CD14-positive monocyte (primary cell): ENCODE results near the gene CCDC38. TPM values are rescaled to one million over a fixed set of nuclear protein-coding genes. Genes with fewer than 3 reads are reported as not detected.

Experiments used
- DNase-seq, 3 donors: peaks; one replicate each; pipeline ENCODE4 v3.0.0-alpha.2; 2011 to 2022
- H2AFZ ChIP-seq: 2 replicates; pipeline ENCODE4 v1.6.0; 2012; ENCODE audit warnings: mild to moderate bottlenecking, low read depth, low read length, inconsistent platforms; ENCODE audit not compliant: insufficient read depth, poor library complexity, severe bottlenecking
- H3K27ac ChIP-seq, 2 donors: 1 replicate in 1 of 2; 2 replicates in 1 of 2; pipeline ENCODE4 v1.5.1; 2012 to 2013; ENCODE audit warnings: low read length in 2 of 2, control low read depth in 1 of 2, inconsistent platforms in 1 of 2, low read depth in 1 of 2, mild to moderate bottlenecking in 1 of 2
- H3K27me3 ChIP-seq, 2 donors: one replicate each; pipeline versions ENCODE4 v1.6.0 to v1.6.1; 2011 to 2013; ENCODE audit warnings: low read length in 2 of 2; ENCODE audit not compliant: control insufficient read depth in 2 of 2, insufficient read depth in 2 of 2
- H3K36me3 ChIP-seq, 2 donors: replicated peaks in 1 of 2; 1 replicate in 1 of 2; 2 replicates in 1 of 2; pipeline versions ENCODE4 v1.5.1 to v1.6.1; 2012 to 2013; ENCODE audit warnings: low read length in 2 of 2, control low read depth in 1 of 2, inconsistent platforms in 1 of 2, mild to moderate bottlenecking in 1 of 2; ENCODE audit not compliant: insufficient read depth in 2 of 2, control insufficient read depth in 1 of 2
- H3K4me1 ChIP-seq, 2 donors: 1 replicate in 1 of 2; 2 replicates in 1 of 2; pipeline versions ENCODE4 v1.5.1 to v1.6.1; 2012 to 2013; ENCODE audit warnings: low read length in 2 of 2, control low read depth in 1 of 2, inconsistent platforms in 1 of 2, mild to moderate bottlenecking in 1 of 2, moderate library complexity in 1 of 2; ENCODE audit not compliant: insufficient read depth in 2 of 2, control insufficient read depth in 1 of 2
- H3K4me2 ChIP-seq: replicated peaks from 2 replicates; pipeline ENCODE3; 2012; ENCODE audit warnings: low read length, moderate library complexity, mild to moderate bottlenecking; ENCODE audit not compliant: poor library complexity, severe bottlenecking; ENCODE audit errors: extremely low read depth
- H3K4me3 ChIP-seq, 3 experiments: fragments of 200-600 bp in 1 of 3; sonication (generic) in 1 of 3; replicated peaks in 1 of 3; 1 replicate in 2 of 3; 2 replicates in 1 of 3; pipeline ENCODE4 v1.5.1; 2011 to 2013; ENCODE audit warnings: low read length in 3 of 3, mild to moderate bottlenecking in 3 of 3, control low read depth in 2 of 3, low read depth in 2 of 3, inconsistent platforms in 1 of 3, moderate library complexity in 1 of 3
- H3K79me2 ChIP-seq: 2 replicates; pipeline ENCODE4 v1.6.0; 2012; ENCODE audit warnings: mild to moderate bottlenecking, control low read depth, inconsistent platforms, low read length, moderate library complexity; ENCODE audit not compliant: insufficient read depth
- H3K9ac ChIP-seq: 2 replicates; pipeline ENCODE4 v1.6.0; 2017; ENCODE audit warnings: low read length, mild to moderate bottlenecking; ENCODE audit not compliant: insufficient read depth, poor library complexity, severe bottlenecking
- H3K9me3 ChIP-seq, 2 donors: replicated peaks in 1 of 2; 1 replicate in 1 of 2; 2 replicates in 1 of 2; pipeline versions ENCODE4 v1.5.1 to v1.6.1; 2012 to 2013; ENCODE audit warnings: low read length in 2 of 2, control low read depth in 1 of 2; ENCODE audit not compliant: control insufficient read depth in 1 of 2, insufficient read depth in 1 of 2
- H4K20me1 ChIP-seq: 2 replicates; pipeline ENCODE4 v1.6.0; 2012; ENCODE audit warnings: mild to moderate bottlenecking, low read length, control low read depth, moderate library complexity; ENCODE audit not compliant: insufficient read depth
- H3K27ac Mint-ChIP-seq, 7 donors: one replicate each; pipeline ENCODE4 v1.8.0; 2020; ENCODE audit warnings: mild to moderate bottlenecking in 7 of 7, mixed read lengths in 7 of 7, moderate library complexity in 6 of 7, inconsistent platforms in 2 of 7
- H3K27me3 Mint-ChIP-seq, 3 donors: one replicate each; pipeline ENCODE4 v1.8.0; 2021 to 2022; ENCODE audit warnings: low read depth in 3 of 3, mild to moderate bottlenecking in 3 of 3, mixed read lengths in 3 of 3, moderate library complexity in 3 of 3, inconsistent platforms in 1 of 3
- H3K36me3 Mint-ChIP-seq, 2 donors: one replicate each; pipeline ENCODE4 v1.8.0; 2020; ENCODE audit warnings: mixed read lengths in 2 of 2, inconsistent platforms in 1 of 2, mild to moderate bottlenecking in 1 of 2
- H3K4me1 Mint-ChIP-seq: one replicate; pipeline ENCODE4 v1.8.0; 2020; ENCODE audit warnings: mild to moderate bottlenecking, mixed read lengths
- H3K4me3 Mint-ChIP-seq, 2 donors: one replicate each; pipeline ENCODE4 v1.8.0; 2020; ENCODE audit warnings: mild to moderate bottlenecking in 2 of 2, mixed read lengths in 2 of 2, moderate library complexity in 1 of 2
- H3K9me3 Mint-ChIP-seq, 7 donors: one replicate each; pipeline ENCODE4 v1.8.0; 2020 to 2022; ENCODE audit warnings: mixed read lengths in 7 of 7, mild to moderate bottlenecking in 6 of 7, moderate library complexity in 6 of 7, inconsistent platforms in 2 of 7
- WGBS: methylation state at CpG from one replicate; pipeline ENCODE4 v1.1.5; 2013; ENCODE audit warnings: missing lambda C conversion rate; ENCODE audit not compliant: insufficient coverage; 5-methylcytosine and 5-hydroxymethylcytosine counted together
- intact Hi-C, 2 donors: fragments of 100-400 bp; cut with micrococcal nuclease; formaldehyde crosslinking; loops; one replicate each; pipeline versions ENCODE4 v1.15.0 to v1.15.1; 2023
- polyA plus RNA-seq, 3 donors: library from polyadenylated mRNA; depleted of rRNA in 1 of 3; unstranded in 2 of 3; stranded (reverse) in 1 of 3; fragments of 300-500 nt in 2 of 3; fragments of >200 nt in 1 of 3; fragmentation: Illumina TruSeq in 2 of 3; gene quantifications; 1 replicate in 2 of 3; 2 replicates in 1 of 3; pipeline ENCODE4 v1.2.3, GENCODE V29; 2012 to 2021
- TF ChIP-seq, protein P1 (sequence below): fragments of 200-600 bp; IDR thresholded peaks from one replicate; pipeline ENCODE4 v1.8.0; 2022; ENCODE audit warnings: antibody characterized with exemption, mild to moderate bottlenecking

The CCDC38 gene
- polyA plus RNA-seq, 3 donors = not detected

DNA sequence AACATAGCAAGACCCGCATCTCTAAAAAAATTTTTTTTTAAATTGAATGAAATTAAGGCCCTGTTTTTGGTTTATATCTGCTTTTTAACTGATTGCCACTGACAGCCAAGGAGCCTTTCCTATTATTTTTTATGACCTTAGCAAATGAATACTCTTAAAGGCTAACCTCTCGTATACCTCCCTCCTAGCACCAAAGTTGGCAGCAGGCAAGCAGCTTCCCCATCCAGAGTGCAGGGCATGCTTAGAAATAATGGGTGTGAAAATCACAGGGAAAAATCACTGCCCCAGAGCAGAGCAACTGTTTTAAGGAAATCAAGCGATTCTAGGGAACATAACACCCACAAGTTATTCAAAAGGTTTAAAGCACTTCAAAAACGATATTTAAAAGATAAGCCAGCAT, 33.1 kb upstream of the CCDC38 start:
- peaks cover 76 to 85% of the 10 kb centered on the region in 2 donors for H3K36me3 ChIP-seq
- peaks cover 2% of the 10 kb centered on the region for H3K4me1 Mint-ChIP-seq
- H2AFZ ChIP-seq = no peak overlapping the region
- no peak overlapping the region for H3K4me3 Mint-ChIP-seq
- H3K4me3 ChIP-seq = no peak overlapping the region
- WGBS = no CpG with 5 or more reads among the region's 4 CpGs
- no peaks in the 10 kb centered on the region for H3K27me3 Mint-ChIP-seq
- no peaks in the 10 kb centered on the region for H3K9me3 ChIP-seq
- no peak for DNase-seq
- no peak overlapping the region for H3K4me2 ChIP-seq
- peak overlapping the region in 1 of 7 donors; percentile 70 for H3K27ac Mint-ChIP-seq
- no peaks in the 10 kb centered on the region for H3K27me3 ChIP-seq
- no peaks in the 10 kb centered on the region for H3K4me1 ChIP-seq
- H4K20me1 ChIP-seq = no peaks in the 10 kb centered on the region
- TF ChIP-seq, protein P1, sequence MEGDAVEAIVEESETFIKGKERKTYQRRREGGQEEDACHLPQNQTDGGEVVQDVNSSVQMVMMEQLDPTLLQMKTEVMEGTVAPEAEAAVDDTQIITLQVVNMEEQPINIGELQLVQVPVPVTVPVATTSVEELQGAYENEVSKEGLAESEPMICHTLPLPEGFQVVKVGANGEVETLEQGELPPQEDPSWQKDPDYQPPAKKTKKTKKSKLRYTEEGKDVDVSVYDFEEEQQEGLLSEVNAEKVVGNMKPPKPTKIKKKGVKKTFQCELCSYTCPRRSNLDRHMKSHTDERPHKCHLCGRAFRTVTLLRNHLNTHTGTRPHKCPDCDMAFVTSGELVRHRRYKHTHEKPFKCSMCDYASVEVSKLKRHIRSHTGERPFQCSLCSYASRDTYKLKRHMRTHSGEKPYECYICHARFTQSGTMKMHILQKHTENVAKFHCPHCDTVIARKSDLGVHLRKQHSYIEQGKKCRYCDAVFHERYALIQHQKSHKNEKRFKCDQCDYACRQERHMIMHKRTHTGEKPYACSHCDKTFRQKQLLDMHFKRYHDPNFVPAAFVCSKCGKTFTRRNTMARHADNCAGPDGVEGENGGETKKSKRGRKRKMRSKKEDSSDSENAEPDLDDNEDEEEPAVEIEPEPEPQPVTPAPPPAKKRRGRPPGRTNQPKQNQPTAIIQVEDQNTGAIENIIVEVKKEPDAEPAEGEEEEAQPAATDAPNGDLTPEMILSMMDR = no peak
- peaks cover 0 to 3% (median 0%) of the 10 kb centered on the region in 7 donors for H3K9me3 Mint-ChIP-seq
- intact Hi-C loops = no loop called here
- H3K27ac ChIP-seq = no peak overlapping the region
- H3K9ac ChIP-seq = no peak overlapping the region
- H3K79me2 ChIP-seq = no peaks in the 10 kb centered on the region
- H3K36me3 Mint-ChIP-seq = peaks cover 77 to 83% of the 10 kb centered on the region in 2 donors

GRCh38 chr12:95974358-95974757, 31.9 kb upstream of the CCDC38 start:
- H3K79me2 ChIP-seq = no peaks in the 10 kb centered on the region

More at GRCh38 chr12:95974358-95974757, 31.9 kb upstream of the CCDC38 start:
- no peak overlapping the region for H3K4me2 ChIP-seq
- no CpG with 5 or more reads among the region's 2 CpGs for WGBS
- Mint-ChIP-seq H3K27ac (no peak overlapping the region), H3K4me3 (no peak overlapping the region), H3K36me3 (peaks cover 70 to 75% of the 10 kb centered on the region in 2 donors), H3K4me1 (peaks cover 2% of the 10 kb centered on the region), H3K9me3 (peaks cover 0 to 11% (median 6%) of the 10 kb centered on the region in 7 donors), H3K27me3 (no peaks in the 10 kb centered on the region)
- H3K9me3 ChIP-seq = no peaks in the 10 kb centered on the region
- H3K27ac ChIP-seq = no peak overlapping the region
- no peak overlapping the region for H3K4me3 ChIP-seq
- TF ChIP-seq, protein P1 = no peak
- no peak overlapping the region for H3K9ac ChIP-seq
- peaks cover 66 to 74% of the 10 kb centered on the region in 2 donors for H3K36me3 ChIP-seq
- H2AFZ ChIP-seq = no peak overlapping the region
- intact Hi-C loops = no loop called here
- DNase-seq = no peak
- H4K20me1 ChIP-seq = no peaks in the 10 kb centered on the region
- H3K4me1 ChIP-seq = no peaks in the 10 kb centered on the region
- H3K27me3 ChIP-seq = no peaks in the 10 kb centered on the region
